Type B pancreatic cell (in vitro differentiated cells): Measurements from ENCODE around the gene HKDC1. TPM values are rescaled to one million over a fixed set of nuclear protein-coding genes. Genes with fewer than 3 reads are reported as not detected.
A peak's percentile ranks its signal among the peaks of the same experiment; 100 is the strongest.

ENCODE experiments used
- DNase-seq: peaks from one replicate; pipeline ENCODE4 v3.0.0; 2021; ENCODE audit warnings: mixed read lengths; ENCODE audit not compliant: unreplicated experiment; ENCODE audit errors: extremely low spot score
- H3K27ac Mint-ChIP-seq: 2 replicates; pipeline ENCODE4 v1.8.0; 2021; ENCODE audit warnings: mild to moderate bottlenecking, mixed read lengths
- H3K27me3 Mint-ChIP-seq: 2 replicates; pipeline ENCODE4 v1.8.0; 2021; ENCODE audit warnings: mixed read lengths
- H3K36me3 Mint-ChIP-seq: 2 replicates; pipeline ENCODE4 v1.8.0; 2021; ENCODE audit warnings: mixed read lengths
- H3K4me1 Mint-ChIP-seq: one replicate; pipeline ENCODE4 v1.8.0; 2021; ENCODE audit warnings: mixed read lengths; ENCODE audit not compliant: unreplicated experiment
- H3K4me3 Mint-ChIP-seq: 2 replicates; pipeline ENCODE4 v1.8.0; 2021; ENCODE audit warnings: mild to moderate bottlenecking, mixed read lengths
- H3K9me3 Mint-ChIP-seq: 2 replicates; pipeline ENCODE4 v1.8.0; 2021; ENCODE audit warnings: mixed read lengths
- CTCF ChIP-seq: fragments of 200-600 bp; sonication (generic); conservative IDR thresholded peaks from 2 replicates; pipeline ENCODE4 v1.5.0; 2021; ENCODE audit warnings: antibody characterized with exemption, mild to moderate bottlenecking
- total RNA-seq: library from RNA; stranded (reverse); gene quantifications from 2 replicates; pipeline ENCODE4 v1.2.1, GENCODE V29; 2021; ENCODE audit warnings: low replicate concordance

Gene HKDC1
- total RNA-seq, 1 donor from 2014 or later, result 2.4 TPM

- Mint-ChIP-seq H3K36me3 (no peaks in the 10 kb centered on the region), H3K27me3 (peaks cover 9% of the 10 kb centered on the region), H3K9me3 (no peaks in the 10 kb centered on the region), H3K27ac (no peak overlapping the region), H3K4me3 (no peak overlapping the region), H3K4me1 (peaks cover 17% of the 10 kb centered on the region)
- DNase-seq, result no peak
- TF ChIP-seq CTCF, result no peak
Observed at GRCh38 chr10:69230128-69230527, 10.0 kb downstream of the HKDC1 start.

- Mint-ChIP-seq H3K4me1 (peaks cover 10% of the 10 kb centered on the region), H3K27ac (peak overlapping the region; percentile 76), H3K27me3 (peaks cover 9% of the 10 kb centered on the region), H3K36me3 (no peaks in the 10 kb centered on the region), H3K9me3 (no peaks in the 10 kb centered on the region), H3K4me3 (peak overlapping the region; percentile 15)
- no peak for TF ChIP-seq CTCF
- DNase-seq, result no peak
Observed at GRCh38 chr10:69232252-69232651, 12.1 kb downstream of the HKDC1 start.

GRCh38 chr10:69232736-69233480 is 12.8 kb downstream of the HKDC1 start:
- Mint-ChIP-seq H3K27ac (peak overlapping the region; percentile 76), H3K4me1 (peaks cover 10% of the 10 kb centered on the region), H3K27me3 (peaks cover 11% of the 10 kb centered on the region), H3K36me3 (no peaks in the 10 kb centered on the region), H3K9me3 (no peaks in the 10 kb centered on the region), H3K4me3 (peak overlapping the region; percentile 6)
- no peak for DNase-seq
- TF ChIP-seq CTCF, result no peak

GRCh38 chr10:69234447-69234846 is 14.3 kb downstream of the HKDC1 start:
- no peak for DNase-seq
- no peaks in the 10 kb centered on the region for H3K36me3 Mint-ChIP-seq
- no peak for TF ChIP-seq CTCF
- no peaks in the 10 kb centered on the region for H3K9me3 Mint-ChIP-seq
- H3K4me1 Mint-ChIP-seq, result peaks cover 10% of the 10 kb centered on the region
- no peak overlapping the region for H3K4me3 Mint-ChIP-seq
- no peak overlapping the region for H3K27ac Mint-ChIP-seq
- H3K27me3 Mint-ChIP-seq, result peaks cover 11% of the 10 kb centered on the region

GRCh38 chr10:69237528-69238159 is 17.5 kb downstream of the HKDC1 start:
- Mint-ChIP-seq H3K27me3 (peaks cover 5% of the 10 kb centered on the region), H3K4me3 (no peak overlapping the region)

More at GRCh38 chr10:69237528-69238159, 17.5 kb downstream of the HKDC1 start:
- H3K9me3 Mint-ChIP-seq, result no peaks in the 10 kb centered on the region
- H3K4me1 Mint-ChIP-seq, result peaks cover 6% of the 10 kb centered on the region
- peak; percentile 96 for TF ChIP-seq CTCF
- DNase-seq, result peak; percentile 90
- no peak overlapping the region for H3K27ac Mint-ChIP-seq
- no peaks in the 10 kb centered on the region for H3K36me3 Mint-ChIP-seq
